ENCODE results near the gene OR2G2. TPM values are rescaled to one million over a fixed set of nuclear protein-coding genes. Genes with fewer than 3 reads are reported as not detected.

Gene OR2G2
- total RNA-seq, 1 donor from 2014 or later, result not detected

Other genes starting within 250 kb of the OR2G2 start
- gene NLRP3, start 172.2 kb upstream of the OR2G2 start, total RNA-seq, result 0.70 and 9.9 TPM in 2 replicates
- not detected in 2 replicates for gene OR2B11, start 130.3 kb upstream of the OR2G2 start, total RNA-seq
- under 0.01 TPM in 1 of 2 replicates, not detected in the other for gene OR2C3, start 51.9 kb upstream of the OR2G2 start, total RNA-seq
- gene GCSAML, start 39.2 kb upstream of the OR2G2 start, total RNA-seq, result not detected in 2 replicates
- not detected in 2 replicates for gene OR2G3, start 17.2 kb downstream of the OR2G2 start, total RNA-seq
- not detected in 2 replicates for gene OR13G1, start 91.4 kb downstream of the OR2G2 start, total RNA-seq
- not detected in 2 replicates for gene OR6F1, start 128.3 kb downstream of the OR2G2 start, total RNA-seq
- gene OR14K1, start 150.3 kb downstream of the OR2G2 start, total RNA-seq, result not detected in 2 replicates
- gene OR14A2, start 159.8 kb downstream of the OR2G2 start, total RNA-seq, result not detected in 2 replicates
- not detected in 2 replicates for gene OR1C1, start 172.2 kb downstream of the OR2G2 start, total RNA-seq
- gene OR14A16, start 235.8 kb downstream of the OR2G2 start, total RNA-seq, result not detected in 2 replicates